Measurements from ENCODE around the gene OR51B2.

The OR51B2 gene

DNA sequence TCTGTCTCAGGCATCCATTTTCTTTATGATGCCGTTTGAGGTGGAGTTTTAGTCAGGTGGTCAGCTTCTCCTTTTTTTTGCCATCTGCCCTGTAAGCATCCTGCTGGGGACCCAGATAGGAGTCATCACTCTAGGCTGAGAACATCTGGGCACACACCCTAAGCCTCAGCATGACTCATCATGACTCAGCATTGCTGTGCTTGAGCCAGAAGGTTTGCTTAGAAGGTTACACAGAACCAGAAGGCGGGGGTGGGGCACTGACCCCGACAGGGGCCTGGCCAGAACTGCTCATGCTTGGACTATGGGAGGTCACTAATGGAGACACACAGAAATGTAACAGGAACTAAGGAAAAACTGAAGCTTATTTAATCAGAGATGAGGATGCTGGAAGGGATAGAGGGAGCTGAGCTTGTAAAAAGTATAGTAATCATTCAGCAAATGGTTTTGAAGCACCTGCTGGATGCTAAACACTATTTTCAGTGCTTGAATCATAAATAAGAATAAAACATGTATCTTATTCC, 43.5 kb downstream of the OR51B2 start:
- no peak for DNase-seq

DNA sequence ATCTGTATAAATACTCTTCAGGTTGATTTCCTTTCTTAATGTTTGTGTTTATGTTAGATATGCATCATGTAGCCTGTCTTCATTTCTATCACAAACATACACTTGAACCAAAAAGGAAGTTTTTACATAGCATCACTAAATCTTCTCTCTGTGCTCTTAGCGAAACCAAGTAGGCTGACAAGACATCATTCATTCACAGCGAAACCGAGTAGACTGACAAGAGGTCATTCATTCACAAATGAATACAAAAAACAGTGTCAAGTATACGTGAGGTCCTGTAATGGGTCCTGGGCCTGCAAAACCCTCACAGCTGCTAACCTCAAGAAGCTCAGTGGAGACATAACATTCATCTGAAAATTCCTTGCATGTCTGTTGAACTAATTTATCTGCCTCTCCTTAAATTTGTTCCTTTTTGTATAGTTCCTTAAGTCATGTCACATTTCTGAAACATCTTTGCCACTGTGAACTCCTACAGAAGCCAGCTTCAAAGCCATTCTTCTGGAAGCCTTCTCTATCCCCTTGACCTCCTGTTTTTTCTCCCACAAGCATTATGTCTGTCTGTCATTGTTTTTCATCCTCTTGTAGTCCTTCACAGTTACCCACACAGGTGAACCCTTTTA, 44.5 kb downstream of the OR51B2 start:
- no peak for DNase-seq

DNA sequence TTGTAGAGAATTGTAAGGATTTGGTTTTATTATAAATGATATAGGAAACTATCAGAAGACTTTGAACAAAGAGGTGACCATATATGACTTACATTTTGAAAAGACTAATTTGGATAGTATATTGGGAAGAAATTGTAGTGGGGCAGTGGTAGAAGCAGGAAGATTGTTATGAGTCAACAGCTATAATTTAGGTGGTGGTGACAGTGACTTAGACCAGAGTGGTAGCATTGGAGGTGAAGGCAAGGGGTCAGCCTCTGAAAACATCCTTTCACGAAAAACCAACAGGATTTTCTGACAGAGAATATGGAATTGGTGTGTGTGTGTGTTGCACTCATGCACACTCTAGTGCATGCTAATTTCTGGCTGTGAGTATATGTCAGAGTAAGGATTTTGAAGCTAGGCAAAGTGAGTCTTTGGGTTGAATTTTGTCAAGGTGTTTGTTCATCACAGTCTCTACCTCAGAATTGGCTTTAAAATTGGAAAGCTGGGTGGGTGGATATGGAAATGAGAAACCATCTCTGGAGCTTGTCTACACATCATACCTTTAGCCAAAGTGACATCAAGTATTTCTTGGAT, 46.2 kb downstream of the OR51B2 start:
- DNase-seq: no peak

DNA sequence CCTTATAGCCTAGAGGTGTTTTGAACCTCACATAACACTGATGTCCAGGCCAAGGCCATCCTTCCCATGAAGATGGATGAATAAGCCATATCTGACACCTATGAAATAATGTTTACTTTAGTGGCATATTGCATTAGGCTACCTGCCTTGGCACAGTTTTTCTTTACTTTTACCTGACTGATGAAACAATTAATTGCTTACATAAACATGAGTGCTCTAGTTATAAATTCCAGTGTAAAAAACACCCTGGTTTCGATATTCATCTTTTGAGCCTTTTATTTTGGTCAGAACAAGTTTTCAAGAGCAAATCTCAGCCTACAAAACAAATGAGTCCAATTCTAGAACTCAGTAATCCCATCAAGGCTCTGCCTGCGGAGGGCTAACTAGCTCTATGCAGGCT, 47.4 kb downstream of the OR51B2 start:
- no peak for DNase-seq

DNA sequence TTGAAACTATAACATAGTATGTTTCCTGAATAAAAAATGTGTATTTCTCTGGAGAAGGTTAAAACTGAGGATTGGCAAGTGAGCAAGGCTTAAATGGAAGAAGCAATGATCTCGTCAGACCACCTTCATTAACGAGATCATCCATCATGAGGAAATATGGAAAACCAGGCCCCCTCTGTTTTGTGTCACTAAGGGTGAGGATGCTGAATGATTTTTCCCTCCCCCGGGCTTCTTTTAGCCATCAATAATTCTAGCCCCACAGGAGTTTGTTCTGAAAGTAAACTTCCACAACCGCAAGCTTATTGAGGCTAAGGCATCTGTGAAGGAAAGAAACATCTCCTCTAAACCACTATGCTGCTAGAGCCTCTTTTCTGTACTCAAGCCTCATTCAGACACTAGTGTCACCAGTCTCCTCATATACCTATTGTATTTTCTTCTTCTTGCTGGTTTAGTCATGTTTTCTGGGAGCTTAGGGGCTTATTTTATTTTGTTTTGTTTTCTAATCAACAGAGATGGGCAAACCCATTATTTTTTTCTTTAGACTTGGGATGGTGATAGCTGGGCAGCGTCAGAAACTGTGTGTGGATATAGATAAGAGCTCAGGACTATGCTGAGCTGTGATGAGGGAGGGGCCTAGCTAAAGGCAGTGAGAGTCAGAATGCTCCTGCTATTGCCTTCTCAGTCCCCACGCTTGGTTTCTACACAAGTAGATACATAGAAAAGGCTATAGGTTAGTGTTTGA, 48.6 kb downstream of the OR51B2 start:
- DNase-seq: no peak

DNA sequence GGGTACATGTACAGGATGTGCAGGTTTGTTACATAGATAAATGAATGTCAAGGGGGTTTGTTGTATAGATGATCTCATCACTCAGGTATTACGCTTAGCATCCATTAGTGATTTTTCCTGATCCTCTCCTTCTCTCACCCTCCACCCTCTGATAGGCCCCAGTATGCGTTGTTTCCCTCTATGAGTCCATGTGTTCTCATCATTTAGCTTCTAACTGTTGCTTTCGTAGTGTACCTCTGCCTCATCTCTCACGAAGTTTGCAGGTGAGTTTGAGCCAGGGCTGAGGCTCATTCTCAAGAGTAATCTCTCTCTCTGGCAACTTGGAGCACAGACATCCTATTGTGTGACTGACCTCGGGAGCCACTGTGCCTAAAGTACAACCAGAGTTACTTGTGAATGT, 49.7 kb downstream of the OR51B2 start:
- DNase-seq: no peak

Data from stimulated activated CD4-positive, alpha-beta T cell treated with anti-CD3 and anti-CD28 coated beads, Interleukin-4, amount 100 ng/mL, for 1 hour (primary cell).